IMR-90 (cell line): Measurements from ENCODE around the gene ARF3. TPM values are rescaled to one million over a fixed set of nuclear protein-coding genes. Genes with fewer than 3 reads are reported as not detected.

Experiments used
- ATAC-seq: fragments of 200-7000 bp; cut with Tn5 transposase; 2 replicates; pipeline ENCODE4 v1.9.1; 2020; ENCODE audit warnings: low read depth, mild to moderate bottlenecking, moderate library complexity
- BruUV-seq: library from RNA; stranded (reverse); fragments of 400-500 nt; replicated peaks from 2 replicates; lab custom pipeline; 2021; lab: Mats Ljungman, UMichigan
- CTCF ChIA-PET: fragments of 300-600 bp; formaldehyde crosslinking; extraction: SDS; loops from one replicate; lab custom pipeline; 2021; ENCODE audit warnings: antibody characterized with exemption; lab: Yijun Ruan, JAX
- POLR2A ChIA-PET: fragments of 300-600 bp; sonication (Branson Sonifier 250); formaldehyde crosslinking; loops from one replicate; lab custom pipeline; 2022; ENCODE audit warnings: antibody characterized with exemption; ENCODE audit not compliant: unreplicated experiment; lab: Charles Lee
- DNase-seq: peaks from one replicate; pipeline ENCODE4 v3.0.0; 2013
- H2AFZ ChIP-seq: replicated peaks from 2 replicates; pipeline ENCODE3; 2013; ENCODE audit warnings: low read length, mild to moderate bottlenecking; ENCODE audit not compliant: poor library complexity
- H2AK5ac ChIP-seq: 2 replicates; pipeline ENCODE4 v1.6.1; 2013; ENCODE audit warnings: low read depth, low read length, inconsistent platforms
- H2AK9ac ChIP-seq: replicated peaks from 2 replicates; pipeline ENCODE3; 2013; ENCODE audit warnings: mild to moderate bottlenecking, low read depth, low read length, moderate library complexity; ENCODE audit not compliant: poor library complexity
- H2BK120ac ChIP-seq: 2 replicates; pipeline ENCODE4 v1.6.1; 2013; ENCODE audit warnings: low read depth, low read length, inconsistent platforms
- H2BK15ac ChIP-seq: 3 replicates; pipeline ENCODE4 v1.6.1; 2013; ENCODE audit warnings: low read depth, low read length, inconsistent platforms
- H2BK20ac ChIP-seq: 2 replicates; pipeline ENCODE4 v1.6.1; 2013; ENCODE audit warnings: low read depth, mild to moderate bottlenecking, inconsistent platforms, low read length, moderate library complexity
- H2BK5ac ChIP-seq: 2 replicates; pipeline ENCODE4 v1.6.1; 2013; ENCODE audit warnings: mild to moderate bottlenecking, low read depth, low read length, inconsistent platforms; ENCODE audit not compliant: poor library complexity, severe bottlenecking
- H3K14ac ChIP-seq: replicated peaks from 2 replicates; pipeline ENCODE4 v1.6.1; 2013; ENCODE audit warnings: low read depth, low read length, inconsistent platforms
- H3K18ac ChIP-seq: 2 replicates; pipeline ENCODE4 v1.6.1; 2013; ENCODE audit warnings: low read depth, low read length, control low read depth
- H3K23ac ChIP-seq: 2 replicates; pipeline ENCODE4 v1.6.1; 2013; ENCODE audit warnings: low read depth, low read length, inconsistent platforms
- H3K27ac ChIP-seq: 2 replicates; pipeline ENCODE4 v1.5.1; 2013; ENCODE audit warnings: mild to moderate bottlenecking, control low read depth, low read length; ENCODE audit not compliant: insufficient read depth
- H3K27me3 ChIP-seq: 2 replicates; pipeline ENCODE4 v1.6.1; 2013; ENCODE audit warnings: low read length; ENCODE audit not compliant: control insufficient read depth, insufficient read depth
- H3K36me3 ChIP-seq: 2 replicates; pipeline ENCODE4 v1.6.1; 2013; ENCODE audit warnings: low read length, mixed read lengths; ENCODE audit not compliant: control insufficient read depth, insufficient read depth
- H3K4ac ChIP-seq: 2 replicates; pipeline ENCODE4 v1.6.1; 2013; ENCODE audit warnings: low read depth, low read length, inconsistent platforms
- H3K4me1 ChIP-seq: 2 replicates; pipeline ENCODE4 v1.6.1; 2013; ENCODE audit warnings: low read length, mixed read lengths; ENCODE audit not compliant: control insufficient read depth, insufficient read depth
- H3K4me2 ChIP-seq: 2 replicates; pipeline ENCODE4 v1.6.1; 2013; ENCODE audit warnings: low read depth, mild to moderate bottlenecking, control low read depth, low read length, moderate library complexity
- H3K4me3 ChIP-seq: 2 replicates; pipeline ENCODE4 v1.5.1; 2013; ENCODE audit warnings: low read depth, mild to moderate bottlenecking, control low read depth, low read length, moderate library complexity; ENCODE audit not compliant: insufficient read depth
- H3K56ac ChIP-seq: 2 replicates; pipeline ENCODE4 v1.6.1; 2013; ENCODE audit warnings: low read length, inconsistent platforms; ENCODE audit not compliant: insufficient read depth; ENCODE audit errors: extremely low read depth
- H3K79me1 ChIP-seq, 2 experiments: 2 replicates each; pipeline ENCODE4 v1.6.1; 2013; ENCODE audit warnings: low read length in 2 of 2, inconsistent platforms in 1 of 2, low read depth in 1 of 2
- H3K9ac ChIP-seq: 2 replicates; pipeline ENCODE4 v1.6.1; 2013; ENCODE audit warnings: low read depth, low read length, control low read depth
- H3K9me1 ChIP-seq: 2 replicates; pipeline ENCODE4 v1.6.1; 2013; ENCODE audit warnings: low read length, inconsistent platforms; ENCODE audit not compliant: insufficient read depth
- H3K9me3 ChIP-seq: 2 replicates; pipeline ENCODE4 v1.6.1; 2013; ENCODE audit warnings: low read length; ENCODE audit not compliant: control insufficient read depth, insufficient read depth
- H4K20me1 ChIP-seq: 2 replicates; pipeline ENCODE4 v1.6.1; 2013; ENCODE audit warnings: low read length, inconsistent platforms; ENCODE audit not compliant: insufficient read depth
- H4K5ac ChIP-seq: 2 replicates; pipeline ENCODE4 v1.6.1; 2013; ENCODE audit warnings: mild to moderate bottlenecking, low read depth, low read length, control low read depth
- H4K8ac ChIP-seq, 2 experiments: 2 replicates each; pipeline ENCODE4 v1.6.1; 2013; ENCODE audit warnings: low read depth in 2 of 2, low read length in 2 of 2, control low read depth in 1 of 2, inconsistent platforms in 1 of 2
- H4K91ac ChIP-seq: 2 replicates; pipeline ENCODE4 v1.6.1; 2013; ENCODE audit warnings: low read depth, low read length, inconsistent platforms; ENCODE audit not compliant: insufficient read depth
- BHLHE40 ChIP-seq: fragments of 150-350 bp; IDR thresholded peaks from 2 replicates; pipeline ENCODE4 v1.6.1; 2016; ENCODE audit warnings: mild to moderate bottlenecking, low read depth, low read length
- CEBPB ChIP-seq: IDR thresholded peaks from 2 replicates; pipeline ENCODE4 v1.6.1; 2012; ENCODE audit warnings: low read depth, low read length, improper control_type of control experiment
- CHD1 ChIP-seq: IDR thresholded peaks from 2 replicates; pipeline ENCODE4 v1.6.1; 2012; ENCODE audit warnings: low read depth, low read length, improper control_type of control experiment
- CTCF ChIP-seq: conservative IDR thresholded peaks from 2 replicates; pipeline ENCODE4 v1.5.1; 2012; ENCODE audit warnings: mild to moderate bottlenecking, low read depth, low read length, improper control_type of control experiment
- FOS ChIP-seq: fragments of 150-350 bp; IDR thresholded peaks from 2 replicates; pipeline ENCODE4 v1.6.1; 2016; ENCODE audit warnings: low read depth, low read length
- MAFK ChIP-seq: IDR thresholded peaks from 2 replicates; pipeline ENCODE4 v1.6.1; 2012; ENCODE audit warnings: low read depth, low read length, improper control_type of control experiment
- MXI1 ChIP-seq: IDR thresholded peaks from 2 replicates; pipeline ENCODE4 v1.6.1; 2012; ENCODE audit warnings: low read depth, mild to moderate bottlenecking, low read length, moderate library complexity, borderline replicate concordance
- NFE2L2 ChIP-seq: fragments of 150-350 bp; IDR thresholded peaks from 2 replicates; pipeline ENCODE4 v1.6.1; 2016; ENCODE audit warnings: low read depth, mild to moderate bottlenecking, low read length
- POLR2A ChIP-seq: IDR thresholded peaks from 2 replicates; pipeline ENCODE4 v1.6.1; 2012; ENCODE audit warnings: mild to moderate bottlenecking, low read depth, low read length
- RAD21 ChIP-seq: IDR thresholded peaks from 2 replicates; pipeline ENCODE4 v1.6.1; 2012; ENCODE audit warnings: low read length, improper control_type of control experiment
- RCOR1 ChIP-seq: IDR thresholded peaks from 2 replicates; pipeline ENCODE4 v1.6.1; 2012; ENCODE audit warnings: mild to moderate bottlenecking, low read length, improper control_type of control experiment; ENCODE audit not compliant: insufficient replicate concordance
- RFX5 ChIP-seq: IDR thresholded peaks from 2 replicates; pipeline ENCODE4 v1.8.0; 2012; ENCODE audit warnings: low read depth, mild to moderate bottlenecking, low read length, moderate library complexity
- SMC3 ChIP-seq: fragments of 150-350 bp; IDR thresholded peaks from 2 replicates; pipeline ENCODE4 v1.6.1; 2016; ENCODE audit warnings: low read depth, mild to moderate bottlenecking, antibody characterized with exemption, low read length, moderate library complexity
- USF2 ChIP-seq: fragments of 150-350 bp; IDR thresholded peaks from 2 replicates; pipeline ENCODE4 v1.6.1; 2017; ENCODE audit warnings: mild to moderate bottlenecking, antibody characterized with exemption, low read length, low read depth
- WGBS, 2 experiments: methylation state at CpG; one replicate each; pipeline versions ENCODE4 v1.1.5 to v1.1.7; 2013; ENCODE audit warnings: missing lambda C conversion rate in 2 of 2; ENCODE audit not compliant: insufficient read length in 1 of 2; ENCODE audit errors: extremely low coverage in 2 of 2; 5-methylcytosine and 5-hydroxymethylcytosine counted together
- dilution Hi-C: fragments of 300-500 bp; cut with HindIII; formaldehyde crosslinking; loops from one replicate; pipeline ENCODE4 v1.14.3; 2018; ENCODE audit warnings: low sequenced_read_pairs; ENCODE audit not compliant: unreplicated experiment
- in situ Hi-C: fragments of 300-500 bp; cut with MboI; formaldehyde crosslinking; loops from 3 replicates; pipeline ENCODE4 v1.14.3; 2019; ENCODE audit warnings: low sequenced_read_pairs, inconsistent platforms, mixed read lengths
- intact Hi-C: fragments of 100-400 bp; cut with micrococcal nuclease; formaldehyde crosslinking; loops from 2 replicates; pipeline ENCODE4 v1.10.0; 2022
- polyA plus RNA-seq, 3 experiments: library from polyadenylated mRNA; depleted of rRNA; stranded (reverse); fragments of >200 nt; gene quantifications; 2 replicates each; pipeline ENCODE4 v1.2.3, GENCODE V29; 2012; ENCODE audit warnings: low replicate concordance in 1 of 3
- total RNA-seq: library from RNA; depleted of rRNA; stranded (reverse); fragments of >200 nt; gene quantifications from 2 replicates; pipeline ENCODE4 v1.2.3, GENCODE V29; 2012

Gene ARF3
- total and polyA plus RNA-seq, 2 of the 4 experiments (the other 2 are of a cell fraction) = 97.7 to 198 TPM

- TF ChIP-seq CEBPB = no peak
These were observed 12.0 kb upstream of the ARF3 start (continued) for GRCh38 chr12:48969160-48969771.

GRCh38 chr12:48968467-48968866, 11.2 kb upstream of the ARF3 start:
- CTCF ChIA-PET = interaction anchor here (1.3 to 2.7 kb wide), 2 partner anchors 9 to 20 kb away, joined by 3 to 7 read pairs; partner anchors contain the start of gene WNT1
- dilution Hi-C loops = no loop called here
- no peak for ATAC-seq
- no peak for TF ChIP-seq RAD21
- TF ChIP-seq RCOR1 = no peak
- no peak for TF ChIP-seq BHLHE40
- no peak for TF ChIP-seq POLR2A
- no peak for TF ChIP-seq CEBPB
- TF ChIP-seq SMC3 = no peak
- TF ChIP-seq CTCF = no peak
- TF ChIP-seq RFX5 = no peak
- TF ChIP-seq USF2 = no peak
- no peak for TF ChIP-seq NFE2L2
- no peak for TF ChIP-seq CHD1
- no peak for TF ChIP-seq MXI1
- no peak for TF ChIP-seq MAFK
- TF ChIP-seq FOS = no peak

More at GRCh38 chr12:48968467-48968866, 11.2 kb upstream of the ARF3 start:
- Histone ChIP-seq H4K5ac (no peak overlapping the region), H3K27me3 (peaks cover 80% of the 10 kb centered on the region), H3K4me1 (peaks cover 11% of the 10 kb centered on the region), H4K91ac (no peak overlapping the region), H3K9ac (no peak overlapping the region), H3K18ac (no peak overlapping the region), H3K79me1 (no peaks in the 10 kb centered on the region), H2AFZ (no peak overlapping the region), H3K4me3 (no peak overlapping the region), H4K20me1 (no peaks in the 10 kb centered on the region; the same call in 1 of the 2 replicates), H3K4me2 (no peak overlapping the region), H3K9me1 (0 out of 2 replicates have a peak, but pooled peaks cover 4% of the 10 kb centered on the region), H2BK5ac (no peak overlapping the region), H3K36me3 (no peaks in the 10 kb centered on the region), H3K27ac (no peak overlapping the region), H4K8ac (no peak overlapping the region), H3K4ac (no peak overlapping the region), H2AK5ac (no peak overlapping the region), H3K56ac (no peak overlapping the region), H3K23ac (no peak overlapping the region), H3K9me3 (no peaks in the 10 kb centered on the region), H2BK120ac (no peak overlapping the region), H2BK20ac (no peak overlapping the region), H3K14ac (no peak overlapping the region), H2BK15ac (no peak overlapping the region), H2AK9ac (no peak overlapping the region)
- no CpG with 5 or more reads among the region's 3 CpGs for WGBS, 2 experiments
- BruUV-seq = no TSS peak
- intact Hi-C loops = no loop called here
- in situ Hi-C loops = no loop called here
- DNase-seq = no peak
- POLR2A ChIA-PET = no interaction called here
